B cell (primary cell): ENCODE results near the gene TULP3. TPM values are rescaled to one million over a fixed set of nuclear protein-coding genes. Genes with fewer than 3 reads are reported as not detected.
A peak's percentile ranks its signal among the peaks of the same experiment; 100 is the strongest.

ENCODE experiments used
- ATAC-seq: fragments of 200-7000 bp; cut with Tn5 transposase; one replicate; pipeline ENCODE4 v1.10.0; 2021; ENCODE audit warnings: low read depth, mild to moderate bottlenecking, moderate number of reproducible peaks, moderate library complexity
- CTCF ChIA-PET: fragments of 350-600 bp; sonication (Branson Sonifier 250); formaldehyde crosslinking; loops from one replicate; lab custom pipeline; 2021; ENCODE audit warnings: antibody characterized with exemption, inconsistent platforms; lab: Charles Lee
- POLR2A ChIA-PET: fragments of 350-600 bp; sonication (Branson Sonifier 250); formaldehyde crosslinking; loops from one replicate; lab custom pipeline; 2021; ENCODE audit warnings: antibody characterized with exemption; lab: Charles Lee
- DNase-seq: peaks from one replicate; pipeline ENCODE4 v3.0.0; 2013
- H2AFZ ChIP-seq: 2 replicates; pipeline ENCODE4 v1.6.1; 2012; ENCODE audit warnings: mild to moderate bottlenecking, low read depth, low read length; ENCODE audit not compliant: insufficient read depth, poor library complexity, severe bottlenecking
- H3K27ac ChIP-seq, 2 donors: 1 replicate in 1 of 2; 2 replicates in 1 of 2; pipeline ENCODE4 v1.5.1; 2012 to 2013; ENCODE audit warnings: low read length in 2 of 2, mild to moderate bottlenecking in 2 of 2, moderate library complexity in 1 of 2
- H3K27me3 ChIP-seq, 4 experiments: fragments of 200-600 bp in 1 of 4; sonication (generic) in 1 of 4; replicated peaks in 1 of 4; 1 replicate in 2 of 4; 2 replicates in 2 of 4; pipeline versions ENCODE4 v1.6.1 to v1.7.0; 2013 to 2016; ENCODE audit warnings: low read length in 3 of 4, mild to moderate bottlenecking in 2 of 4, mixed read lengths in 1 of 4, moderate library complexity in 1 of 4; ENCODE audit not compliant: insufficient read depth in 4 of 4, control insufficient read depth in 3 of 4; ENCODE audit errors: control extremely low read depth in 1 of 4
- H3K36me3 ChIP-seq, 2 experiments: replicated peaks in 1 of 2; 1 replicate in 1 of 2; 2 replicates in 1 of 2; pipeline versions ENCODE4 v1.6.1 to v1.7.1; 2013; ENCODE audit warnings: low read length in 1 of 2; ENCODE audit not compliant: insufficient read depth in 2 of 2, control insufficient read depth in 1 of 2; ENCODE audit errors: control extremely low read depth in 1 of 2, extremely low read depth in 1 of 2
- H3K4me1 ChIP-seq, 2 donors: fragments of 200-600 bp in 1 of 2; sonication (generic) in 1 of 2; 1 replicate in 1 of 2; 2 replicates in 1 of 2; pipeline versions ENCODE4 v1.5.1 to v1.6.1; 2013 to 2017; ENCODE audit warnings: low read length in 2 of 2; ENCODE audit not compliant: control insufficient read depth in 2 of 2, insufficient read depth in 2 of 2
- H3K4me2 ChIP-seq: replicated peaks from 2 replicates; pipeline ENCODE3; 2012; ENCODE audit warnings: mild to moderate bottlenecking, low read depth, low read length; ENCODE audit not compliant: poor library complexity, severe bottlenecking
- H3K4me3 ChIP-seq, 5 experiments: fragments of 200-600 bp in 1 of 5; sonication (generic) in 1 of 5; 1 replicate in 3 of 5; 2 replicates in 2 of 5; pipeline versions ENCODE4 v1.5.1 to v1.7.0; 2011 to 2016; ENCODE audit warnings: low read length in 4 of 5, mild to moderate bottlenecking in 4 of 5, low read depth in 2 of 5, control low read depth in 1 of 5, moderate library complexity in 1 of 5; ENCODE audit not compliant: insufficient read depth in 1 of 5; ENCODE audit errors: control extremely low read depth in 1 of 5, extremely low read depth in 1 of 5
- H3K79me2 ChIP-seq: fragments of 200-600 bp; sonication (generic); one replicate; pipeline ENCODE4 v1.6.0; 2016; ENCODE audit warnings: low read length; ENCODE audit not compliant: control insufficient read depth, insufficient read depth
- H3K9ac ChIP-seq: fragments of 200-600 bp; sonication (generic); 2 replicates; pipeline ENCODE4 v1.6.1; 2017; ENCODE audit warnings: mild to moderate bottlenecking, low read length, moderate library complexity
- H3K9me3 ChIP-seq, 3 donors: one replicate each; pipeline versions ENCODE4 v1.6.1 to v1.7.1; 2013; ENCODE audit warnings: low read length in 2 of 3; ENCODE audit not compliant: control insufficient read depth in 2 of 3, insufficient read depth in 1 of 3; ENCODE audit errors: control extremely low read depth in 1 of 3
- H4K20me1 ChIP-seq: 2 replicates; pipeline ENCODE4 v1.6.0; 2012; ENCODE audit warnings: mild to moderate bottlenecking, low read length; ENCODE audit not compliant: insufficient read depth, control insufficient read depth, poor library complexity, severe bottlenecking
- H3K27ac Mint-ChIP-seq: one replicate; pipeline ENCODE4 v1.8.0; 2021; ENCODE audit warnings: mixed read lengths
- H3K27me3 Mint-ChIP-seq: one replicate; pipeline ENCODE4 v1.8.0; 2021; ENCODE audit warnings: mixed read lengths
- H3K4me1 Mint-ChIP-seq: one replicate; pipeline ENCODE4 v1.8.0; 2021; ENCODE audit warnings: mixed read lengths
- H3K4me3 Mint-ChIP-seq: one replicate; pipeline ENCODE4 v1.8.0; 2021; ENCODE audit warnings: mixed read lengths
- H3K9me3 Mint-ChIP-seq: one replicate; pipeline ENCODE4 v1.8.0; 2022; ENCODE audit warnings: mixed read lengths; ENCODE audit not compliant: insufficient read depth
- CTCF ChIP-seq: fragments of 200-600 bp; IDR thresholded peaks from one replicate; pipeline ENCODE4 v1.8.0; 2022; ENCODE audit warnings: antibody characterized with exemption, mild to moderate bottlenecking
- EZH2 ChIP-seq: IDR thresholded peaks from 2 replicates; pipeline ENCODE4 v1.6.1; 2012; ENCODE audit warnings: borderline replicate concordance, low read depth, mild to moderate bottlenecking, moderate library complexity, low read length; ENCODE audit not compliant: insufficient read depth, poor library complexity, severe bottlenecking
- WGBS: methylation state at CpG from one replicate; pipeline ENCODE4 v1.1.5; 2013; ENCODE audit warnings: missing lambda C conversion rate; ENCODE audit not compliant: insufficient coverage; 5-methylcytosine and 5-hydroxymethylcytosine counted together
- intact Hi-C: fragments of 100-400 bp; cut with micrococcal nuclease; formaldehyde crosslinking; loops from one replicate; pipeline ENCODE4 v1.10.0; 2022
- polyA minus RNA-seq: library from RNA; depleted of rRNA, polyadenylated mRNA; stranded (reverse); fragments of >200 nt; gene quantifications from 2 replicates; pipeline ENCODE4 v1.2.3, GENCODE V29; 2012
- polyA plus RNA-seq: library from polyadenylated mRNA; depleted of rRNA; stranded (reverse); fragments of >200 nt; gene quantifications from 2 replicates; pipeline ENCODE4 v1.2.3, GENCODE V29; 2012
- total RNA-seq, 2 donors: library from RNA; stranded (reverse); fragments of 120-200 nt in 1 of 2; gene quantifications; 1 replicate in 1 of 2; 2 replicates in 1 of 2; pipeline versions ENCODE4 v1.2.3 to v1.2.4, GENCODE V29; 2013 to 2022

The TULP3 gene
- total RNA-seq = 8.1 and 8.3 TPM in 2 replicates
- 6.9 TPM for total RNA-seq (2013)
- 9.2 and 12.3 TPM in 2 replicates for polyA plus RNA-seq
- 5.2 and 9.3 TPM in 2 replicates for polyA minus RNA-seq

- Histone ChIP-seq H3K9ac (peak within 1 kb of the TSS; percentile 90), H3K9me3 (peaks cover 0 to under 1% (median 0%) of the 10 kb centered on the region in 3 donors), H3K4me1 (peaks cover 5 to 12% of the 10 kb centered on the region in 2 donors), H3K4me2 (peak within 1 kb of the TSS; percentile 95), H3K4me3 (peak within 1 kb of the TSS; percentile 65 to 99 (median 85)), H2AFZ (peak within 1 kb of the TSS; percentile 94), H4K20me1 (no peaks in the 10 kb centered on the region), H3K79me2 (peaks cover 20% of the 10 kb centered on the region), H3K36me3 (no peaks in the 10 kb centered on the region), H3K27me3 (no peaks in the 10 kb centered on the region), H3K27ac (peak within 1 kb of the TSS; percentile 60 to 89)
- DNase-seq (peak; percentile 98), ATAC-seq (peak; percentile 98)
- intact Hi-C loops = loop anchor here (1.0 to 5.0 kb wide), 6 partner anchors 13 to 1432 kb away; partner anchors contain the start of genes CRACR2A, FKBP4, FOXM1 and RHNO1
- POLR2A ChIA-PET = interaction anchor here (0.5 to 2.2 kb wide), 5 partner anchors 10 to 96 kb away, joined by 3 to 7 read pairs (median 3); partner anchors contain the start of genes FKBP4, FOXM1 and RHNO1
- under 1% methylated on average over 83 of the region's 83 CpGs for WGBS
- TF ChIP-seq CTCF (no peak), EZH2 (no peak)
- Mint-ChIP-seq H3K4me3 (peak within 1 kb of the TSS; percentile 94), H3K27ac (peak within 1 kb of the TSS; percentile 93), H3K9me3 (no peaks in the 10 kb centered on the region), H3K27me3 (no peaks in the 10 kb centered on the region), H3K4me1 (peaks cover 26% of the 10 kb centered on the region)
- CTCF ChIA-PET = interaction anchor here (0.8 to 1.7 kb wide), 2 partner anchors 78 to 107 kb away, joined by 3 to 6 read pairs; partner anchors contain the start of gene ITFG2
Observed at GRCh38 chr12:2890388-2891239, at the start of gene TULP3. TSS of gene TULP3 (plus strand) at chr12:2890891. CDS start at chr12:2890948, 57 bp downstream.
